Measurements from ENCODE around the gene WNK2. TPM values are rescaled to one million over a fixed set of nuclear protein-coding genes. Genes with fewer than 3 reads are reported as not detected.

Gene WNK2
- total RNA-seq, 1 experiment from 2014 or later: 69.4 TPM

DNA sequence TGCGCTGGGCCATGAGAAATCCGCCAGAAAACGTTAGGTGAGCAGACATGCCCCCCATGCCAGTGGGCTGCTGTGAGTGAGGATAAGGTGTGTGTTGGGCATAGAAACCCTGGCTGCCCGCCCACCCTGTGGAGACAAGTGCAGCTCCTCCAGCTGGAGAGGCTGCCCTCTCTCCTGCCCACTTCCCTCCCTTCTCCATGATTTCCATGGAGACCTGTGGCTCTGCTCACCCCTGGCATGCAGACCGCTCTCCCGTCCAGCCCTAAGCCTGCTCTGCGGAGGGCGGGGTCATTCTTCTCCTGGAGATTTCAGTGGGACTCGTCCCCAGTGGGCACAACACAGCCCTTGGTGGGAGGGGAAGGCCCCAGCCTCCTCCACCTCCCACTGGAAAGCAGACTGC, 134.5 kb downstream of the WNK2 start:
- H2AK5ac ChIP-seq (ENCODE audit: insufficient read length, low read length): no peak overlapping the region
- no peak overlapping the region for H2BK5ac ChIP-seq (ENCODE audit: insufficient read length, low read length)
- H2AFZ ChIP-seq (ENCODE audit: low read length): no peak overlapping the region
- no peak overlapping the region for H4K8ac ChIP-seq (replicated peaks; ENCODE audit: insufficient read length, low read depth, low read length)
- no peaks in the 10 kb centered on the region for H3K9me3 Mint-ChIP-seq
- no peak overlapping the region for H3T11ph ChIP-seq (ENCODE audit: low read length)
- H3K4ac ChIP-seq (ENCODE audit: low read depth, low read length): no peak overlapping the region
- H4K20me1 ChIP-seq (ENCODE audit: control insufficient read depth, insufficient read depth, insufficient read length): no peaks in the 10 kb centered on the region
- no peaks in the 10 kb centered on the region for H3K4me1 ChIP-seq (ENCODE audit: insufficient read depth, low read length)
- H3K79me1 ChIP-seq (ENCODE audit: insufficient read depth, low read depth, low read length, poor library complexity, severe bottlenecking): no peaks in the 10 kb centered on the region
- H3K27me3 Mint-ChIP-seq (ENCODE audit: low read depth): no peaks in the 10 kb centered on the region; the same call in 1 of the 2 replicates
- H3K4me3 Mint-ChIP-seq: 0 out of 5 replicates have a peak overlapping the region, but pooled peaks of 1 of the 2 experiments have one; percentile 20
- no peaks in the 10 kb centered on the region for H3K27me3 ChIP-seq (ENCODE audit: insufficient read depth, low read length)
- H3K56ac ChIP-seq (ENCODE audit: insufficient read length, low read depth, low read length): no peak overlapping the region
- H3K23me2 ChIP-seq (ENCODE audit: insufficient read length, low read depth, low read length, poor library complexity, severe bottlenecking): no peaks in the 10 kb centered on the region
- H4K5ac ChIP-seq (ENCODE audit: insufficient read length, low read depth, low read length): no peak overlapping the region
- no peak overlapping the region for H3K23ac ChIP-seq (ENCODE audit: insufficient read length, low read depth, low read length)
- no peak overlapping the region for H2BK12ac ChIP-seq (ENCODE audit: insufficient read length, low read depth, low read length)
- H3K4me2 ChIP-seq (ENCODE audit: insufficient read depth, insufficient read length, low read length): no peak overlapping the region
- H3K18ac ChIP-seq (ENCODE audit: insufficient read length, low read depth, low read length): no peak overlapping the region
- H4K91ac ChIP-seq (ENCODE audit: insufficient read length, low read depth, low read length): no peak overlapping the region
- no CpG with 5 or more reads among the region's 9 CpGs for WGBS (ENCODE audit: extremely low coverage, insufficient read length, low lambda C conversion rate)
- DNase-seq: no peak
- H3K14ac ChIP-seq (ENCODE audit: insufficient read depth, low read length): no peak overlapping the region; the same call in 1 of the 2 replicates
- H2BK20ac ChIP-seq (ENCODE audit: low read depth, low read length, poor library complexity, severe bottlenecking): no peak overlapping the region
- H3K9me3 ChIP-seq (ENCODE audit: control insufficient read depth, low read depth, low read length): no peaks in the 10 kb centered on the region
- TF ChIP-seq, protein P1, sequence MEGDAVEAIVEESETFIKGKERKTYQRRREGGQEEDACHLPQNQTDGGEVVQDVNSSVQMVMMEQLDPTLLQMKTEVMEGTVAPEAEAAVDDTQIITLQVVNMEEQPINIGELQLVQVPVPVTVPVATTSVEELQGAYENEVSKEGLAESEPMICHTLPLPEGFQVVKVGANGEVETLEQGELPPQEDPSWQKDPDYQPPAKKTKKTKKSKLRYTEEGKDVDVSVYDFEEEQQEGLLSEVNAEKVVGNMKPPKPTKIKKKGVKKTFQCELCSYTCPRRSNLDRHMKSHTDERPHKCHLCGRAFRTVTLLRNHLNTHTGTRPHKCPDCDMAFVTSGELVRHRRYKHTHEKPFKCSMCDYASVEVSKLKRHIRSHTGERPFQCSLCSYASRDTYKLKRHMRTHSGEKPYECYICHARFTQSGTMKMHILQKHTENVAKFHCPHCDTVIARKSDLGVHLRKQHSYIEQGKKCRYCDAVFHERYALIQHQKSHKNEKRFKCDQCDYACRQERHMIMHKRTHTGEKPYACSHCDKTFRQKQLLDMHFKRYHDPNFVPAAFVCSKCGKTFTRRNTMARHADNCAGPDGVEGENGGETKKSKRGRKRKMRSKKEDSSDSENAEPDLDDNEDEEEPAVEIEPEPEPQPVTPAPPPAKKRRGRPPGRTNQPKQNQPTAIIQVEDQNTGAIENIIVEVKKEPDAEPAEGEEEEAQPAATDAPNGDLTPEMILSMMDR (conservative IDR thresholded peaks at IDR 0.05): no peak
- H3K27ac ChIP-seq (ENCODE audit: insufficient read length, low read depth, low read length): no peak overlapping the region
- no peaks in the 10 kb centered on the region for H3K4me1 Mint-ChIP-seq
- H3K9ac ChIP-seq (ENCODE audit: extremely low read depth, insufficient read length, low read length): no peak overlapping the region
- no peak overlapping the region for H2BK15ac ChIP-seq (ENCODE audit: low read depth, low read length)
- H3K79me2 ChIP-seq (ENCODE audit: insufficient read depth, low read length): no peaks in the 10 kb centered on the region
- no peak overlapping the region for H2BK120ac ChIP-seq (ENCODE audit: low read depth, low read length, poor library complexity, severe bottlenecking)
- H3K27ac Mint-ChIP-seq: peak overlapping the region in 1 of 3 experiments; percentile 55; a peak in 1 of 7 replicates
- H3K36me3 Mint-ChIP-seq (ENCODE audit: insufficient read depth in 1 of 3, low read depth in 3 of 3): peaks cover 3 to 42% (median 3%) of the 10 kb centered on the region in 3 experiments; a peak in 5 of 7 replicates

All from H9 (cell line).